ENCODE results near the gene DPF1. TPM values are rescaled to one million over a fixed set of nuclear protein-coding genes. Genes with fewer than 3 reads are reported as not detected.

DPF1 gene
- total RNA-seq, 6 experiments from 2014 or later = 3.3 to 6.6 (median 5.7) TPM

- DNase-seq = no peak
Measured at GRCh38 chr19:38204728-38205127, 19.3 kb downstream of the DPF1 start.

GRCh38 chr19:38204096-38204495 lies 19.9 kb downstream of the DPF1 start:
- H3K4me1 Mint-ChIP-seq (ENCODE audit: low read depth) = peaks cover 2% of the 10 kb centered on the region
- DNase-seq = no peak
- H3K36me3 Mint-ChIP-seq (ENCODE audit: low read depth) = peaks cover 14% of the 10 kb centered on the region
- H3K27me3 Mint-ChIP-seq (ENCODE audit: insufficient read depth) = no peaks in the 10 kb centered on the region
- TF ChIP-seq, protein P1, sequence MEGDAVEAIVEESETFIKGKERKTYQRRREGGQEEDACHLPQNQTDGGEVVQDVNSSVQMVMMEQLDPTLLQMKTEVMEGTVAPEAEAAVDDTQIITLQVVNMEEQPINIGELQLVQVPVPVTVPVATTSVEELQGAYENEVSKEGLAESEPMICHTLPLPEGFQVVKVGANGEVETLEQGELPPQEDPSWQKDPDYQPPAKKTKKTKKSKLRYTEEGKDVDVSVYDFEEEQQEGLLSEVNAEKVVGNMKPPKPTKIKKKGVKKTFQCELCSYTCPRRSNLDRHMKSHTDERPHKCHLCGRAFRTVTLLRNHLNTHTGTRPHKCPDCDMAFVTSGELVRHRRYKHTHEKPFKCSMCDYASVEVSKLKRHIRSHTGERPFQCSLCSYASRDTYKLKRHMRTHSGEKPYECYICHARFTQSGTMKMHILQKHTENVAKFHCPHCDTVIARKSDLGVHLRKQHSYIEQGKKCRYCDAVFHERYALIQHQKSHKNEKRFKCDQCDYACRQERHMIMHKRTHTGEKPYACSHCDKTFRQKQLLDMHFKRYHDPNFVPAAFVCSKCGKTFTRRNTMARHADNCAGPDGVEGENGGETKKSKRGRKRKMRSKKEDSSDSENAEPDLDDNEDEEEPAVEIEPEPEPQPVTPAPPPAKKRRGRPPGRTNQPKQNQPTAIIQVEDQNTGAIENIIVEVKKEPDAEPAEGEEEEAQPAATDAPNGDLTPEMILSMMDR (IDR thresholded peaks at IDR 0.05) = no peak
- H3K27ac Mint-ChIP-seq = no peak overlapping the region
- H3K9me3 Mint-ChIP-seq = no peaks in the 10 kb centered on the region
- no peak overlapping the region for H3K4me3 Mint-ChIP-seq

More at GRCh38 chr19:38204728-38205127, 19.3 kb downstream of the DPF1 start:
- Mint-ChIP-seq H3K27ac (no peak overlapping the region), H3K4me3 (no peak overlapping the region), H3K4me1 (ENCODE audit: low read depth) (peaks cover 9% of the 10 kb centered on the region), H3K27me3 (ENCODE audit: insufficient read depth) (no peaks in the 10 kb centered on the region), H3K9me3 (no peaks in the 10 kb centered on the region), H3K36me3 (ENCODE audit: low read depth) (peaks cover 14% of the 10 kb centered on the region)
- TF ChIP-seq, protein P1 (IDR thresholded peaks at IDR 0.05) = no peak

- TF ChIP-seq, protein P1 (IDR thresholded peaks at IDR 0.05) = no peak
- Mint-ChIP-seq H3K27ac (no peak overlapping the region), H3K27me3 (ENCODE audit: insufficient read depth) (no peaks in the 10 kb centered on the region), H3K4me1 (ENCODE audit: low read depth) (no peaks in the 10 kb centered on the region), H3K36me3 (ENCODE audit: low read depth) (peaks cover 12% of the 10 kb centered on the region), H3K9me3 (no peaks in the 10 kb centered on the region), H3K4me3 (no peak overlapping the region)
- DNase-seq = no peak
Measured at GRCh38 chr19:38203197-38203596, 20.8 kb downstream of the DPF1 start.

- Mint-ChIP-seq H3K4me3 (no peak overlapping the region), H3K27me3 (ENCODE audit: insufficient read depth) (no peaks in the 10 kb centered on the region; the same call in 1 of the 2 replicates), H3K4me1 (ENCODE audit: low read depth) (no peaks in the 10 kb centered on the region), H3K36me3 (ENCODE audit: low read depth) (peaks cover 11% of the 10 kb centered on the region), H3K27ac (no peak overlapping the region), H3K9me3 (no peaks in the 10 kb centered on the region)
- DNase-seq = no peak
- TF ChIP-seq, protein P1 (IDR thresholded peaks at IDR 0.05) = no peak
Measured at GRCh38 chr19:38202504-38202903, 21.5 kb downstream of the DPF1 start.

GRCh38 chr19:38201731-38202130 lies 22.3 kb downstream of the DPF1 start:
- Mint-ChIP-seq H3K4me3 (no peak overlapping the region), H3K9me3 (no peaks in the 10 kb centered on the region), H3K27me3 (ENCODE audit: insufficient read depth) (no peaks in the 10 kb centered on the region; the same call in 1 of the 2 replicates), H3K36me3 (ENCODE audit: low read depth) (peaks cover 14% of the 10 kb centered on the region), H3K4me1 (ENCODE audit: low read depth) (no peaks in the 10 kb centered on the region), H3K27ac (no peak overlapping the region)
- DNase-seq = no peak
- TF ChIP-seq, protein P1 (IDR thresholded peaks at IDR 0.05) = no peak

DNA sequence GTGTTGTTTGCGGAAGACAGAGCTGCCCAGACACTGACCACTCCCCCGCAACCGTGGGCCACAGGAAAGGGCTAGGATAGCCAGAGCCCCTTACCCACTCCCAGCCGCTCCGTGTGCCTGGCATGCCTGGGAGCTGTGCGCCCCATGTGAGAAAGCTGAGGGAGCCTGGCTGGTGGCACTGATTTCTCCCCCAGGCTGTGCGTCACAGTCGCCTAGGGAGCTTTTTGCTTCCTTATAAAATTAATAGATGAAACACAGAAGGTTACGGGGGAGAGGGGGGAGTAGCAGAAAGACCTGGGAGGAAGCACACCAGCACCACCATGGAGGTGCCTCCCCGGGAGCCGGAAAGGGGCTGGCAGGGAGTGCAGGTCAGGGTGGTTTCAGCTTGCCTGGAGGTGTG lies 24.7 kb downstream of the DPF1 start:
- TF ChIP-seq, protein P1 (IDR thresholded peaks at IDR 0.05) = no peak
- Mint-ChIP-seq H3K4me1 (ENCODE audit: low read depth) (no peaks in the 10 kb centered on the region), H3K36me3 (ENCODE audit: low read depth) (peaks cover 30% of the 10 kb centered on the region), H3K9me3 (no peaks in the 10 kb centered on the region), H3K27ac (no peak overlapping the region), H3K4me3 (no peak overlapping the region), H3K27me3 (ENCODE audit: insufficient read depth) (peaks cover 3% of the 10 kb centered on the region)
- DNase-seq = no peak
